Left renal cortex interstitium (tissue), 4 donors: Measurements from ENCODE around the gene CCSER1. TPM values are rescaled to one million over a fixed set of nuclear protein-coding genes. Genes with fewer than 3 reads are reported as not detected.
A peak's percentile ranks its signal among the peaks of the same experiment; 100 is the strongest.
"Not testable (repeated sequence)": the region's sequence is repeated elsewhere in the genome, so short reads cannot be mapped to it uniquely, and the experiment has no call there.

Experiments used
- DNase-seq, 4 donors: peaks; one replicate each; pipeline ENCODE4 v3.0.0-alpha.2; 2013; ENCODE audit warnings: low read depth in 4 of 4, low spot score in 2 of 4, missing footprints in 1 of 4
- polyA plus RNA-seq, 4 donors: library from polyadenylated mRNA; unstranded; fragments of 120-200 nt; gene quantifications; one replicate each; pipeline ENCODE4 v1.2.1, GENCODE V29; 2013; ENCODE audit not compliant: insufficient read length in 4 of 4

CCSER1 gene
- polyA plus RNA-seq, 4 donors: 15.9 to 24.0 (median 18.5) TPM

DNA sequence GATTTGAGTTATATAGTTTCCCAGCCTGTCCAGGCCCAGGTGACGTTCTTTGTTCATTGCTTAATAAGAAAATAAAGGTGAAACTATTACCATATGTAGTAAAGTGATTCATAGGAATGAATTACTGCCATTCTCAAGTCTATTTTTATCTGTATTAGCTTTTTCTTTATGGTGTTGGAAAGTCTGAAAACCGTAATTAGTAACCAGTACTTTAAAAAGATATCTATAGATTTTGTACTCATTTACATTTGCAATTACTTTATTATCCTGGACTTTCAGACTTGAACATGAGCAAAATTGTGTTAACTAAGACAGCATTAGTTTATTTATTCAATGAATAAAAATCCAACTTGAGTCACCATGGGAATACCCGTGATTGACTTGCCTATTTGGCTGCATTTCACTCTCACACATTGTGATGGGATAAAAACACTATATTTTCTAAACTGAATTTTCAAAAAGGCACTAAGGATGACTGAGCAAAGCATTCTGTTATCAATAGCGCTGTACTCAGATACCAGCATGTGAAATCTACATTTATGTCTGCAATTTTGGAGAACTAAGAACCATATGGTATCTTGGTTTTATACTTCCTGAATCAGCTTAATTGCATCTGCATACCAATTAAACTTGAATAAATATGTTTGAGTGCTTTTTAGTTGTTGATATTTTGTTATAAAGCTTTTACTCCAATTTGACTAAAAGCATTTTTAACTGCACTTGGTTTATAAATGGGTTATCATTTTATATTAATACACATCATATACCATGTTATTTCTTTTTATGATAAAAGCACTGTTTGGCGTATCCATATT is 154.6 kb downstream of the CCSER1 start:
- no peak for DNase-seq

DNA sequence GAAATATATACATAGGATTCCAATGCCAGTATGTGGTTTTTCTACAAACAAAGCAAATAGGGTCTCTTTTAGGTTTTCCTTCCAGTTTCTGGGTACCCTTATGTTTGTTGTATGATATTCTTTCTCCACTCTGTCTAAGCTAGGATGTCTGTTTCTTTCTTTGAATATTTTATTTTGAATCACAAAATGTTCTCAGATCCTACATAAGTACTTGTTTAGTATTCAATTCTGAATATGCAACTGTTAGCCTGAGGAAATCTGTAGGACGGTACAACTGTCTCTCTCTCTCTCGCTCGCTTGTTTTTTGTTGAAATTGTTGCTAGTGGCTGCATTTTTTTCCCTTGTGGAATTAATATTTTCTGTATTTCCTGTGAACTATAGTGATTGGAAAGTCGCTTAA is 163.2 kb downstream of the CCSER1 start:
- DNase-seq: no peak

DNA sequence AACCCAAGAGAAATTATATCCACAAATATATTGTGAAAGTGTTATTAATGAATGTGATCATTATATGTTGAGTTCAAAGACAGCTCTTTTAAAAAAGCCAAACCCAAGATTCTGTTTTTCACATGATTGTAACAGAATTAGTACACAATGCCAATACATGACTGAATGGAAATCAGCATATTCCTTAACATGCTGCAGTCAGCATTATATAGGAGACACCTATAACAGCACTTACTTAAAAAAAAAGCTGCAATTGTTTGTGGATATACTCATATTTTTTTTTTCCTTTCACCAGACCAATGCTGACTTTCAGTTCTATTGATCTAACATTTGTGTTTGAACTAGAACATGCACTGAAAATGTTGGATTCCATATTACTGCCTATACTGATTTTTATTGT is 165.2 kb downstream of the CCSER1 start:
- DNase-seq: no peak

DNA sequence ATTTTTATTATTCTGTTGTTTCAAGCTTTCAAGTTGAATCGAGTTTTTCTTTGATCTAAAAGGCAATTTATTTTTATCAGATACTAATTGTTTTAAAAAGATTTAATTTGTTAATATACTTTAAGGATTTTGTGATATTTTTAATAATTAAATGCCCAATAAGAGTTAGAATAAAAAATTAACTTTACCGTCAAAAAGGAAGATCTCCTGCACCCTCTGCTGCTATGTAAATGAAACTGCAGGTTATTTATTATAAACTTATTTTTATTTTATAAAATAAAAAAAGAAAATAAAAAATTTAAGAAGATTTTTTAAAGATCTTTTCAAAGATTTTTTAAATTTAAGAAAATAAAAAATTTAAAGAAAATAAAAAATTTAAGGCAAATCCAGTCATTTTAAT is 166.1 kb downstream of the CCSER1 start:
- no peak for DNase-seq

DNA sequence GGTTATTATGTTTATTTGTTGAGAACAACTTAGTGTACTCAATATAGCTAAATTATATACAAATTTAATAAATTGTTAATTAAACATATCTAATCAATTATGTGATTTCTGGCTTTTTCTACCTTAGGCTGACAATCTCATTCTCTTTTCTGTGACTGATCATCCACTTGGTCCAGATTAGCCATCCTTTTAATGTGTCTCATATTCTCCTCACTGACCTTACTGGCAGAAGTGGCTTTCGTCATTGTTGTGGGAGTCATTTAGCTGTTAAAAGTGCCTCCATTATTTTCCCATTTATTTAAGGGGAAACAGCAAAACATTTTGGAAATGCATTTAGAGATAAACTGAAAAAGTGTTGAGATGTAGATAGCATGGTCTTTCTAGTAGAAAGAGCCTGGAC is 172.2 kb downstream of the CCSER1 start:
- no peak for DNase-seq

DNA sequence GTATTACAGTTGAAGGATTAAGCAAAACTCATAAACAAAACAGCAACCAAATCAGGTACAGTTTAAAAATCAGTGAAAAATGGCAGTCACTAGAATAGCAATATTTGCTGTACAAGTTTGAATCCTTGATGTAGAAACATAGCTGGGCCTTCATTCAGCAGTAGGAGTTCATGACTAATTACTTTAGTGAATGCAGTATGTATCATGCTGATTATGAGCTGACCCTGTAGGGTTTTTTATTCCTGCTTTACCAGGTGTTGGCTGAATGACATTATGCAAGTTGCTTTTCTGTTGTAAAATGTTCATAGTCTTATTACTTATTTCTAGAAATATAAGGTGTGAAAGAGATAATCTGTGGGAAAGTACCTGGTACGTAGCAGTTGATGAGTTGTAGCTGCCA is 179.6 kb downstream of the CCSER1 start:
- DNase-seq: no peak

DNA sequence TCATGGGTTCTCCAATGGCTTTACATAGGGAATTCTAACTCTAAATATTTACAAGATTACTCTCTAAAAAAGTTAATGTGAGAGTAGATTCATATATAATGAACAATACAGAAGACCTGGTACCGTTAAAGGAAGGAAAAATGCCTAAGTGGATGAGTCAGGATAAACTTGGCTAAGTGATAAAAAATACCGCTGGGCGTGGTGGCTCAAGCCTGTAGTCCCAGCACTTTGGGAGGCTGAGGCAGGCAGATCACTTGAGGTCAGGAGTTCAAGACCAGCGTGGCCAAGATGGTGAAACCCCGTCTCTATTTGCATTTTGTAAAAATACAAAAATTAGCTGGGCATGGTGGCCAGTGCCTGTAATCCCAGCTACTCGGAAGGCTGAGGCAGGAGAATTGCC is 189.9 kb downstream of the CCSER1 start:
- DNase-seq: not testable (repeated sequence)

DNA sequence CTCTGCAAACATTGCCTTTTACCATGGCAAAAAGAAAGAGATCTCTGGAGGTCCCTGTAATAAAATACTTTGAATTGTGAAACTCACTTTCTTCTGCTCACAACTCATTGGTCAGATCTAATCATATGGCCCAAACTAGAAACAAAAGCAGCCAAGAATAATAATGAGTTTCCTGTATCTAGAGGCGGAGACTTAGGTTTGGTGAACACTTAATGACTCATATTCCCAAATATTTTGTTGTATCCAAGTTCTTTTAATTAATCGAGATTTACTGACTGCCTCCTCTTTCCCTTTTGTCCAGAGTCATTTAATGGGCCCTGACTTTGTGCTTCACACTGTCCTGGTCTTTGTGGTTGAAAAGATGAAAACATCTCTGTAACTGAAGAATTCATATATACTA is 190.6 kb downstream of the CCSER1 start:
- no peak for DNase-seq

DNA sequence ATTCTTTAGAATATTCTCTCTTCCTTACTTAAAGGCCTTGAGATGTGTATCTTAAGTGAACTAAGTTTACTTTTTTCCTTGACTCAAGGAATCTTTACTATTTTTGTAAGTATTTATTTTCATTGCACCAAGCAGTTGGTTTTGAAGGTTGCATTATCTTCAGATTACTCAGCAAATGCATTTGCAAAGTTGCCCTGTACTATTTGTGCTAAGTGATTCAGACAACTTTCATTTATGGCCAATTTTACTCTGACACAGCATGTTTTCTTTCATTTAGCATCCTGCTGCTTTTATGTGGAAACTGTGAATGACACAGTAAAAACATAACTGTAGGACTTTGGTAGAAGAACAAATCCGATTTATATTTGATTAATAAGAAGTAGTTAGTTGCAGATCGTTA is 191.0 kb downstream of the CCSER1 start:
- DNase-seq: no peak

DNA sequence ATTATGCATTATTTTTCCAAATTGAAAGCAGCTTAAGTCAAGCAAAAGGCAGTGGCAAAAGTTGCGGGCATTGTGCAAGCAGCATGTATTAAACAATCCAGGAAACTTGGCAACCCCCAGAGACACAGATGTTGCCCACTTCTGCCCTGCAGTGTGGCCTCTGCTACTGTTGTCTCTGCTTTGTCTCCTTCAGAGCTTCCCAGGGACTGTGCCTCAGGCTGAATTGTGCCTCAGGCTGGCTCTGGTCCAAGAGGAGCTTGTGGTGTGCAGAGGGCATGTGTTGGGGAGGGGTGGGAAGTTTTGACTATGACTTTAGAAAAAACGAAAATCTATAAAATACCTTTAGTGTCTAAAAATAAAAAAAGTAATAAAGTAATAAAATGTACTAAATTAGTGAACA is 201.4 kb downstream of the CCSER1 start:
- DNase-seq: no peak

DNA sequence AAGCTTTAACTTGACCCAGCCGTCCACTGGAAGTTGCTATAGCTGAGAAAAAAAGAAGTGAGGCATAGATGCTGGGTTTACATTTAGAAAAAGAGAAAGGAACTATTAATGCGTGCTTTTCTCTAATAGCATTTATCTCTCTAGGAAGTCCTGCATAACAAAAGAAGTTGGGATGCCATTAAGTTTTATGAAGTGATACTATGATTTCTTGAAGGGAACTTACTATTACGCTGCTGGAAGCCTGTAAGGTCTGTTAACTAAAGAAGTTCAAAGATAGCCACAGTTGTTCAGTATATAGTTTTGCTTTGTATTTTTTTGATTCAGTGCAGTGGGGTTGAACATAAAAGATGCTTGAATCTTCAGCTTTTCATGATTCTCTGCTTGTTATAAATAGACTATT is 203.4 kb downstream of the CCSER1 start:
- no peak for DNase-seq

DNA sequence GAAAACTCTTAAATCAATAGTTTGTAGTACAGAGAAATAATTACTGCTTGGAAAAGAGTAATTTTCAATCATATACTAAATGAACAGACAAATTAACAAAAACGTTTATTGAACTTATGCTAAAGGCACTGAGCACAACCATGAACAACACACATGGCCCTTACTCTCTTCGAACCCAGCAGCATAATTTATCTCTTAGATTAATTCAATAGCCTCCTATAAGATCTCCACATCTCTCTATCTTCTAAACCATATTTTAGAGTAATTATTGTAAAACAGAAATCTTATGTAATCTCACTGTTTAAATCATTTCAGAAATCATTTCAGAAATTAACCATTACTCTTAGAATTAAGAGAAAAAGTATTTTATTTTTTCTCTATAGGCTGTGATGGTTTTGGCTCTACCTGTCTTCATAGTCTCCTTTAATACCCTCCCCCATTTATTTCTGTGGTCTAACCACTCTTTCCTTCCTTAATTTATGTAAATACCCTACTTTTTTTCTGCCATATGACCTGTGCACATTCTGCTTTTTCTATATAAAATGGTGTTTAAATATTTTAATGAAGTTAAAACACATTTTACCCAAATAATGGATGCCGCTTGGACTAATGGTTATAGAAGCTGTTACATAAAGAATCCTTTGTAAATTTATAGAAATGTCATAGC is 218.5 kb downstream of the CCSER1 start:
- no peak for DNase-seq

DNA sequence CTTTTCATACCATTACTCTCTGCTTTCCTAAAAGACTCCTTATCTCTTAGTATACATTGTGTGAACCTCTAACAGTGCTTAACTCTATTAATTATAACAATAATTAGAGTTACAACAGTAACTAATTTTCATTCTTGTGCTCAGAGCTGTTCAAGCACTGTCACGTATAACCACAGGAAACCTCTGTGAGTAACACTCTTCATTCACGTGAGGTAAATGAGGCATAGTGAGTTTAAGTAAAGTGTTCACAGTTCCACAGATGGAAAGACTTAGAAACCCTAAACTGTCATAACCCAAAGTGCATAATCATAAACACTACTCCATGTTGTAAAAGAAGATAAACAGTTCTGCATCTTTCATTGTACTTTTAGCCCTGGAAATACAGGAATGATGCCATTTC is 222.4 kb downstream of the CCSER1 start:
- DNase-seq: no peak

DNA sequence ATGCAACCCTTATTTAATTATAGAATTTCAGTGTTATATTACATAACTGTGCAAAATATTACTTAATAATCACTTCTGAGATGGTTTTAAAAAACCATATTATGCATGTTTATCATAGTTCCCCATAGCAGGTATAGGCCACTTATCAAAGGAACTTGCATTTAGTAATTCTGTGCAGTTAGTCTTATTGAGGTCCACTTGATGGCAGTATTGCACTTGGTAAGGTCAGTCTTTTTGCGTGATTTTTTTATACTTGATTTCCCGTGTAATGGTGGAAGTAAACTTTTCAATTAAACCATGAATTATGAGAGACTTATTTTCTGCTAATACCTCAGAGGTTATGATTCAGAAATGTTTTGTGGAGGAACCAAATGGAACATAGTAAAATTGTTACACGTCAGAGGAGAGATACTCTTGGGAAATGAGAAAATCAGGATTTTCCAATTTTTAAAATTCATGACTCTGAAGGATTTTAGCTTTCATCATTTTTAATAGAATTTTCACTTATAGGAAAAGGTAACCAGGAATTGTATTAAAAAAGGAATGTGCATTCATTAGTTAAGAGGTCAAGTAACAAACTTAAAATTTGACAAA is 230.0 kb downstream of the CCSER1 start:
- DNase-seq: peak in 3 of 4 donors; percentile 3 to 58 (median 31)

DNA sequence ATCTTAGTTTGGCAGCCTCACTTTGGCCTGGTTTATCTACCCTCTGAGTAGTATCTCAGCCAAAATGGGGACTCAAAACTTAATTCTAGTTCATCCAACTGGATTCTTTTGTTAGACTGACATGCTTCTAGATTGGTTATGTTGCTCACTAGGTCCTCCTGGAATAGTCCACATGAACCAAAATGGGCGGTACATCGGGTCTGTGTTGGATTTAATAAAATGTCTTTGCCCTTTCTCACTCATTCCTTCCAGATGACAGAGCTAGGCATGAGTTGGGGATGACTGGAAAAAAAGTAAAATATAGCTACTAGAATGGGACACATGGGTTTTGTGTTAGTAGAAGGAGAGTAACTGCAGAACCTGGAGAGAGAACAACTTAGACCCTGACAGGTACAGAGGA is 247.9 kb downstream of the CCSER1 start:
- DNase-seq: no peak

DNA sequence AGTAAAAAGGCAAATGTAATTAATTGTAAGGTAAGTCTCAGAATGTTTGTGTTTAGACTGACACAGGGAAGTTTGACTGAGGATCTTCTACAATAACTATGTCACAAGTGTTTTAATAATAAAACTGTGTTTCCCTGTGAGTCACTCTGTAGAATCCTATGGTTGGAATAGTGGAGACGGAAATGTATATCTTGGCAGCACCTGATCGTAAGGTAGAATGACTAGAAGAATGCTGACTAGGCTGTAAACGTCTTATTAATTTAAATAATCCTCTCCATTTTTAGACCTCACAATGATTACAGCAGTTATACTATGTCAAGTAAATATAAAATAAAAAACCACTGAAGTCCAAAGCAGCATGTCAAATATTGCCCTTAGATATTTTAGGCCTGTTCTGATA is 266.0 kb downstream of the CCSER1 start:
- no peak for DNase-seq

DNA sequence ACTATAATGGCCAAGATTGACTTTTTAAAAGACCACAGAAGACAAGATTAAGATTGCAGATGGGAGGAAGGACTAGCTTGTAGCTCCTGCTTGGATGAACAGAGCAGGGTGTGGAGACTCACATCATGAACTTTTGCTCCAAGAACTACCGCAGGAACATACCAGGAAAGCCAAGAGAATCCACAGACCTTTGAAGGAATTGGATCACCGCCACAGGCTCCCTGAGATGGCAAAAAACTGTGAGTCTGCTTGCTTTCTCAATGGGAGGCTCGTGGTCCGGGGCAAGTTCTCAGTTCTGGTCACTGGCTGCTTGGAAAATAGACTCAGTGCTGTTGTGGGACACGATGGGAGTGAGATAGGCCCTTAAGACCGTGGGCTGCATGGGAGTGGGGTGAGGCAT is 276.6 kb downstream of the CCSER1 start:
- DNase-seq: no peak

DNA sequence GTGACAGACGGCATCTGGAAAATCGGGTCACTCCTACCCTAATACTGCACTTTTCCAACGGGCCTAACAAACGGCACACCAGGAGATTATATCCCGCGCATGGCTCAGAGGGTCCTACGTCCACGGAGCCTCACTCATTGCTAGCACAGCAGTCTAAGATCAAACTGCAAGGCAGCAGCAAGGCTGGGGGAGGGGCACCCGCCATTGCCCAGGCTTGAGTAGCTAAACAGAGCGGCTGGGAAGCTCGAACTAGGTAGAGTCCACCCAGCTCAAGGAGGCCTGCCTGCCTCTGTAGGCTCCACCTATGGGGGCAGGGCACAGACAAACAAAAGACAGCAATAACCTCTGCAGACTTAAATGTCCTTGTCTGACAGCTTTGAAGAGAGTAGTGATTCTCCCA is 280.7 kb downstream of the CCSER1 start:
- DNase-seq: not testable (repeated sequence)

DNA sequence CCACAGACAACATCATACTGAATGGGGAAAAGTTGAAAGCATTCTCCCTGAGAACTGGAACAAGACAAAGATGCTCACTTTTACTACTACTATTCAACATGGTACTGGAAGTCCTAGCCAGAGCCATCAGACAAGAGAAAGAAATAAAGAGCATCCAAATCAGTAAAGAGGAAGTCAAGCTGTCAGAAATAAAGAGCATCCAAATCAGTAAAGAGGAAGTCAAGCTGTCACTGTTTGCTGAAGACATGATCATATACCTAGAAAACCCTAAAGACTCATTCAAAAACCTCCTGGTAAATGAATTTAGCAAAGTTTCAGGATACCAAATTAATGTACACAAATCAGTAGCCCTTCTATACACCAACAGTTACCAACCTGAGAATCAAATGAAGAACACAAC is 285.6 kb downstream of the CCSER1 start:
- not testable (repeated sequence) for DNase-seq

DNA sequence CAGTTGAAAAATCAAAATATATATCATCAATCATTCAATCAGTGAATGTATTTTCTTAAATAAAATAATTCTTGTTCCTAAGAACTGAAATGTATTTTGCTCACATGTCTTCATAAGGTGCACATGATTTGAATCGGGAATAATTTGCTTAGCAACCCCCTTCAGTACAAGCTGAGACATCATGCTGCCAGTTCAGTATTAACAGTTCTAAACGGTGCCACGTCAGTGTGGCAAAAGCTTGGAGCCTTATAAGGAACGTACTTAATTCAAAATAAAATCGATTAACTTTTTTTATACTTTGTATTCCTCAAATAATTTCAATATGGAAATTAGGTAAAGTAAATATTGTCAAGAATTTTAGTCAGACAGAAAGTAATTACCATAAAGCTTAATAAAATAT is 287.9 kb downstream of the CCSER1 start:
- DNase-seq: no peak

DNA sequence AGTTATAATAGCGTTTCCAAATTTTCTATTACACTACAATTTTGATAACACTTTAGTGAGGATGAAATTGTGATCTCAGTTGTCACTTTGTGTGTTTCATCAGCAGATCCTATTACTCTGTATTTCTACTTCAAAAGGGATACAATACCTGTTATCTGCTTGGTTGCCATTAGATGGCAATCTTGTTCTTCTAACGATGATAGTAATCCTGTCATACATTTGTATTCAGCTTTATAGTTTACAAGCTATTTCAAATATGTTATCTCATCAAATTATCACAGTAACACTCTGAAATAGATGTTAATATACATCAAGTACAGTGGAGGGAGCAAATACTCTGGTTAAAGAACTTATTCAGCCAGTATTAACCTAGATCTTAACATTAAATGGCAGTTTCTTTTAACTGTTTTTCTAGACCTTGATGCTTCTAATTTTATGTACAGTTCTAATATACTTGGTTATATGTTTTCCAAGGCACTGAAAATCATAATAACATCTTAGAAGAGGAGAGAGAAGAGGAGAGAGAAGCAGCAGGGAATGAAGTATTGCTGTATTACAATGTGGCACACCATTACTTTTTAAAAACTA is 292.0 kb downstream of the CCSER1 start:
- peak; percentile 21 to 49 (median 28) for DNase-seq

DNA sequence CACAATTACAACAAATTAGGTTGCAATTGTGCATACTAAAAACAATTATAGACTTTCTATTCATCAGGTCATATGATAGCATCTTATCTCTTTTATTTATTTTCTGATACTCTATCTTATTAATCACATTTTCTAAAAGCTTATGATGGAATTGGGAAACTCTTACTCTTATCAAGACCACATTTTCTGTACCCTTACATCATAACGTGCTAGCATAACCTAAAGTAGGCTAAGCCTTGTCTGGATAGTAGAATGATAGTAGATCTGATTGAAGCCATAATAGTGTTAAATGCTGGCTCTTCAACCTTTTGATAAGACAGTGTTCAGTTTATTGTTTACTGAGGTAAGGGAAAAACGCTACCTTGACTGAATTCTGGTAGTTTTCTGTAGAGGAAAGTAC is 294.0 kb downstream of the CCSER1 start:
- no peak for DNase-seq
